ENCODE results near the gene LTK. TPM values are rescaled to one million over a fixed set of nuclear protein-coding genes. Genes with fewer than 3 reads are reported as not detected.

Gene LTK
- total and polyA plus RNA-seq, 2 of the 8 experiments (the other 6 are each of a cell fraction or from before 2014, with no cell fraction given) = 0.05 to 0.19 TPM

- no peak for TF ChIP-seq CTBP2 (IDR thresholded peaks at IDR 0.05; ENCODE audit: borderline replicate concordance, insufficient read depth, insufficient read length, low read length)
- TF ChIP-seq HDAC2 (IDR thresholded peaks at IDR 0.05; ENCODE audit: borderline replicate concordance in 1 of 2, low read depth in 2 of 2, low read length in 2 of 2) = no peak
- TF ChIP-seq RNF2 (IDR thresholded peaks at IDR 0.05; ENCODE audit: borderline replicate concordance, low read depth, low read length, missing control alignments, poor library complexity, severe bottlenecking) = no peak
- no peak for TF ChIP-seq CBX8 (IDR thresholded peaks at IDR 0.05; ENCODE audit: borderline replicate concordance, low read depth, low read length)
- no peak for TF ChIP-seq USF2 (IDR thresholded peaks at IDR 0.05; ENCODE audit: low read length)
- no peak for TF ChIP-seq POLR2AphosphoS5 (IDR thresholded peaks at IDR 0.05; ENCODE audit: low read depth, low read length)
- no peak for TF ChIP-seq YY1 (IDR thresholded peaks at IDR 0.05; ENCODE audit: low read depth, low read length)
- TF ChIP-seq RBBP5 (IDR thresholded peaks at IDR 0.05; ENCODE audit: borderline replicate concordance, low read depth, low read length) = no peak
- 0 out of 2 replicates have a peak, but pooled peaks have one; percentile 21 for TF ChIP-seq GABPA (IDR thresholded peaks at IDR 0.05; ENCODE audit: borderline replicate concordance, insufficient read depth, low read length)
- TF ChIP-seq SIN3A (conservative IDR thresholded peaks at IDR 0.05 in 1 of 2, IDR thresholded peaks at IDR 0.05 in 1 of 2; ENCODE audit: low read depth in 1 of 2, low read length in 2 of 2) = no peak
- peak; percentile 47 for TF ChIP-seq KDM4A (IDR thresholded peaks at IDR 0.05; ENCODE audit: low read depth, low read length, severe bottlenecking)
- TF ChIP-seq NANOG (IDR thresholded peaks at IDR 0.05; ENCODE audit: insufficient read depth, low read depth, low read length, poor library complexity, severe bottlenecking) = no peak
- no peak for TF ChIP-seq GTF2F1 (IDR thresholded peaks at IDR 0.05; ENCODE audit: borderline replicate concordance, low read depth, low read length)
- no peak for TF ChIP-seq RXRA (IDR thresholded peaks at IDR 0.05; ENCODE audit: insufficient read depth, low read depth, low read length)
- TF ChIP-seq, protein P1, sequence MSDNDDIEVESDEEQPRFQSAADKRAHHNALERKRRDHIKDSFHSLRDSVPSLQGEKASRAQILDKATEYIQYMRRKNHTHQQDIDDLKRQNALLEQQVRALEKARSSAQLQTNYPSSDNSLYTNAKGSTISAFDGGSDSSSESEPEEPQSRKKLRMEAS (IDR thresholded peaks at IDR 0.05) = peak; percentile 41; the same call in 1 of the 2 replicates
- peak; percentile 91 for TF ChIP-seq SUZ12 (IDR thresholded peaks at IDR 0.05; ENCODE audit: low read length)
- TF ChIP-seq CHD1 (IDR thresholded peaks at IDR 0.05; ENCODE audit: low read depth, low read length) = no peak
- no peak for TF ChIP-seq BACH1 (IDR thresholded peaks at IDR 0.05; ENCODE audit: low read length)
- no peak for TF ChIP-seq ZNF274 (IDR thresholded peaks at IDR 0.05; ENCODE audit: borderline replicate concordance, extremely low read depth, low read length)
- no peak for TF ChIP-seq CEBPB (IDR thresholded peaks at IDR 0.05; ENCODE audit: low read depth, low read length)
- no peak for TF ChIP-seq ASH2L (IDR thresholded peaks at IDR 0.05; ENCODE audit: low read length)
These were observed 17.7 kb downstream of the LTK start (continued) for GRCh38 chr15:41495736-41496599.

Data from H1 (cell line).